ENCODE measurements around the gene PTPRR. TPM values are rescaled to one million over a fixed set of nuclear protein-coding genes. Genes with fewer than 3 reads are reported as not detected.

Gene PTPRR
- total RNA-seq, 1 donor from 2014 or later: 1.4 TPM

GRCh38 chr12:70890895-70891832 is 29.4 kb downstream of the PTPRR start:
- DNase-seq (ENCODE audit: low read depth): no peak

GRCh38 chr12:70885956-70886355 is 34.6 kb downstream of the PTPRR start:
- no peak overlapping the region for H3K4me3 Mint-ChIP-seq (ENCODE audit: unreplicated experiment)
- DNase-seq (ENCODE audit: low read depth) (no peak), FAIRE-seq (no peak)
- H3K27me3 Mint-ChIP-seq (ENCODE audit: low read depth, unreplicated experiment): no peaks in the 10 kb centered on the region
- no peak overlapping the region for H3K9ac ChIP-seq (ENCODE audit: low read length)
- peaks cover 2% of the 10 kb centered on the region for H3K4me1 Mint-ChIP-seq (ENCODE audit: low read depth, unreplicated experiment)
- H3K27ac ChIP-seq (ENCODE audit: low read depth, low read length): no peak overlapping the region
- no peak for TF ChIP-seq EZH2 (IDR thresholded peaks at IDR 0.05; ENCODE audit: insufficient read depth, low read length)
- TF ChIP-seq CTCF (IDR thresholded peaks at IDR 0.05; ENCODE audit: insufficient read depth, low read depth, low read length): no peak
- H4K20me1 ChIP-seq (ENCODE audit: insufficient read depth, low read length): no peaks in the 10 kb centered on the region
- no peaks in the 10 kb centered on the region for H3K4me1 ChIP-seq (ENCODE audit: insufficient read depth, low read length)
- H3K79me2 ChIP-seq (ENCODE audit: insufficient read depth, low read length): no peaks in the 10 kb centered on the region
- no peaks in the 10 kb centered on the region for H3K36me3 Mint-ChIP-seq (ENCODE audit: low read depth, unreplicated experiment)
- H3K36me3 ChIP-seq (ENCODE audit: insufficient read depth, low read length): no peaks in the 10 kb centered on the region
- no peak overlapping the region for H3K4me3 ChIP-seq (ENCODE audit: insufficient read depth, low read depth, low read length)
- H3K9me3 Mint-ChIP-seq (ENCODE audit: unreplicated experiment): no peaks in the 10 kb centered on the region
- H3K27ac Mint-ChIP-seq (ENCODE audit: unreplicated experiment): no peak overlapping the region
- H3K27me3 ChIP-seq (ENCODE audit: insufficient read depth, low read length): no peaks in the 10 kb centered on the region
- H3K4me2 ChIP-seq (ENCODE audit: low read length): no peak overlapping the region
- H3K9me3 ChIP-seq (ENCODE audit: insufficient read depth, low read depth, low read length): no peaks in the 10 kb centered on the region
- no peak overlapping the region for H2AFZ ChIP-seq (ENCODE audit: low read depth, low read length)

More at GRCh38 chr12:70890895-70891832, 29.4 kb downstream of the PTPRR start:
- Histone ChIP-seq H3K9ac (ENCODE audit: low read length) (no peak overlapping the region), H3K36me3 (ENCODE audit: insufficient read depth, low read length) (no peaks in the 10 kb centered on the region), H3K4me3 (ENCODE audit: insufficient read depth, low read depth, low read length) (no peak overlapping the region), H3K9me3 (ENCODE audit: insufficient read depth, low read depth, low read length) (no peaks in the 10 kb centered on the region), H2AFZ (ENCODE audit: low read depth, low read length) (no peak overlapping the region), H4K20me1 (ENCODE audit: insufficient read depth, low read length) (no peaks in the 10 kb centered on the region), H3K27ac (ENCODE audit: low read depth, low read length) (no peak overlapping the region), H3K4me1 (ENCODE audit: insufficient read depth, low read length) (no peaks in the 10 kb centered on the region), H3K4me2 (ENCODE audit: low read length) (no peak overlapping the region), H3K27me3 (ENCODE audit: insufficient read depth, low read length) (no peaks in the 10 kb centered on the region), H3K79me2 (ENCODE audit: insufficient read depth, low read length) (no peaks in the 10 kb centered on the region)
- Mint-ChIP-seq H3K9me3 (ENCODE audit: unreplicated experiment) (no peaks in the 10 kb centered on the region), H3K27me3 (ENCODE audit: low read depth, unreplicated experiment) (no peaks in the 10 kb centered on the region), H3K36me3 (ENCODE audit: low read depth, unreplicated experiment) (no peaks in the 10 kb centered on the region), H3K27ac (ENCODE audit: unreplicated experiment) (no peak overlapping the region), H3K4me3 (ENCODE audit: unreplicated experiment) (no peak overlapping the region), H3K4me1 (ENCODE audit: low read depth, unreplicated experiment) (no peaks in the 10 kb centered on the region)
- TF ChIP-seq CTCF (IDR thresholded peaks at IDR 0.05; ENCODE audit: insufficient read depth, low read depth, low read length) (no peak), EZH2 (IDR thresholded peaks at IDR 0.05; ENCODE audit: insufficient read depth, low read length) (no peak)
- no peak for FAIRE-seq

GRCh38 chr12:70883855-70884254 is 36.7 kb downstream of the PTPRR start:
- H3K79me2 ChIP-seq (ENCODE audit: insufficient read depth, low read length): no peaks in the 10 kb centered on the region
- no peak overlapping the region for H3K27ac ChIP-seq (ENCODE audit: low read depth, low read length)
- TF ChIP-seq EZH2 (IDR thresholded peaks at IDR 0.05; ENCODE audit: insufficient read depth, low read length) (no peak), CTCF (IDR thresholded peaks at IDR 0.05; ENCODE audit: insufficient read depth, low read depth, low read length) (no peak)
- no peak overlapping the region for H3K4me2 ChIP-seq (ENCODE audit: low read length)
- Mint-ChIP-seq H3K4me3 (ENCODE audit: unreplicated experiment) (no peak overlapping the region), H3K9me3 (ENCODE audit: unreplicated experiment) (no peaks in the 10 kb centered on the region), H3K27me3 (ENCODE audit: low read depth, unreplicated experiment) (no peaks in the 10 kb centered on the region), H3K27ac (ENCODE audit: unreplicated experiment) (no peak overlapping the region), H3K36me3 (ENCODE audit: low read depth, unreplicated experiment) (no peaks in the 10 kb centered on the region), H3K4me1 (ENCODE audit: low read depth, unreplicated experiment) (peaks cover 2% of the 10 kb centered on the region)
- no peaks in the 10 kb centered on the region for H3K4me1 ChIP-seq (ENCODE audit: insufficient read depth, low read length)
- no peak overlapping the region for H3K4me3 ChIP-seq (ENCODE audit: insufficient read depth, low read depth, low read length)
- no peaks in the 10 kb centered on the region for H4K20me1 ChIP-seq (ENCODE audit: insufficient read depth, low read length)
- FAIRE-seq: no peak
- H3K27me3 ChIP-seq (ENCODE audit: insufficient read depth, low read length): no peaks in the 10 kb centered on the region
- no peak for DNase-seq (ENCODE audit: low read depth)
- H3K9me3 ChIP-seq (ENCODE audit: insufficient read depth, low read depth, low read length): no peaks in the 10 kb centered on the region
- H3K36me3 ChIP-seq (ENCODE audit: insufficient read depth, low read length): no peaks in the 10 kb centered on the region
- H2AFZ ChIP-seq (ENCODE audit: low read depth, low read length): no peak overlapping the region
- H3K9ac ChIP-seq (ENCODE audit: low read length): no peak overlapping the region
